OCI-LY3 (cell line): ENCODE measurements around the gene TENM4.

Experiments used
- CTCF ChIP-seq: fragments of 200-600, 300-600 bp; sonication (generic); IDR thresholded peaks from 2 replicates; pipeline ENCODE4 v1.5.1; 2014; ENCODE audit warnings: antibody characterized with exemption, low read length, low read depth
- EZH2phosphoT487 ChIP-seq: fragments of 200-600 bp; shearing (Covaris generic); IDR thresholded peaks from 2 replicates; pipeline ENCODE4 v1.6.1; 2018; ENCODE audit warnings: antibody characterized with exemption, mixed run types, low read depth

DNA sequence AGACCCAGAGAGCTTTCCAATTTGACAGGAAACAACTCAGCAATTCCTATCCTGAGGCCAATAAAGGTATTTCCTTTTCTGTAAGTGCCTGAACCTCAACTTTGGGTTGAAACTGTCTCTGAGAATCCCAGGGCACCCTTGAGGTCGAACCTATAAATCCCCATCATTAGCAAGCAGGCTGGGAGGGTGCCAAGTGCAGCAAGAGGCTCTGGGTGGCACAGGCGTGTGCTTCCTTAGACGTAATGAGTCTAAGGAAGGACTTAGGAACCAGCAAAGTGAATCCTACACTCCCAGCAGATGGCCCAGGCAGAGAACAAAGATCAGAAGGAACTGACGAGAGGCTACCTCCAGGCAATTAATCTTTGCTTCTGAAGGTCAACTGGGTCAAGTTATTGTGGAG is 631.9 kb downstream of the TENM4 start:
- TF ChIP-seq CTCF: no peak
- TF ChIP-seq EZH2phosphoT487: no peak
